ENCODE data around the gene AMPD3. TPM values are rescaled to one million over a fixed set of nuclear protein-coding genes. Genes with fewer than 3 reads are reported as not detected.

Gene AMPD3
- total RNA-seq, 2 donors from 2014 or later, result 7.9 to 9.7 TPM

- no peak overlapping the region for H3K27ac ChIP-seq
- no peaks in the 10 kb centered on the region for H3K4me1 ChIP-seq
- H3K4me3 ChIP-seq, result no peak overlapping the region
- H3K27me3 ChIP-seq, result no peaks in the 10 kb centered on the region
- no peak for DNase-seq
- H3K9me3 ChIP-seq, result no peaks in the 10 kb centered on the region
- H3K9ac ChIP-seq (ENCODE audit: low read depth in 2 of 2, low read length in 2 of 2), result no peak overlapping the region
- intact Hi-C loops (cut with DNase I), result no loop called here
- H3K36me3 ChIP-seq, result no peaks in the 10 kb centered on the region
- TF ChIP-seq, protein P1, sequence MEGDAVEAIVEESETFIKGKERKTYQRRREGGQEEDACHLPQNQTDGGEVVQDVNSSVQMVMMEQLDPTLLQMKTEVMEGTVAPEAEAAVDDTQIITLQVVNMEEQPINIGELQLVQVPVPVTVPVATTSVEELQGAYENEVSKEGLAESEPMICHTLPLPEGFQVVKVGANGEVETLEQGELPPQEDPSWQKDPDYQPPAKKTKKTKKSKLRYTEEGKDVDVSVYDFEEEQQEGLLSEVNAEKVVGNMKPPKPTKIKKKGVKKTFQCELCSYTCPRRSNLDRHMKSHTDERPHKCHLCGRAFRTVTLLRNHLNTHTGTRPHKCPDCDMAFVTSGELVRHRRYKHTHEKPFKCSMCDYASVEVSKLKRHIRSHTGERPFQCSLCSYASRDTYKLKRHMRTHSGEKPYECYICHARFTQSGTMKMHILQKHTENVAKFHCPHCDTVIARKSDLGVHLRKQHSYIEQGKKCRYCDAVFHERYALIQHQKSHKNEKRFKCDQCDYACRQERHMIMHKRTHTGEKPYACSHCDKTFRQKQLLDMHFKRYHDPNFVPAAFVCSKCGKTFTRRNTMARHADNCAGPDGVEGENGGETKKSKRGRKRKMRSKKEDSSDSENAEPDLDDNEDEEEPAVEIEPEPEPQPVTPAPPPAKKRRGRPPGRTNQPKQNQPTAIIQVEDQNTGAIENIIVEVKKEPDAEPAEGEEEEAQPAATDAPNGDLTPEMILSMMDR (IDR thresholded peaks at IDR 0.05), result no peak
Observed at GRCh38 chr11:10502770-10503169, 47.7 kb downstream of the AMPD3 start.

- no peak for DNase-seq
- H3K27me3 ChIP-seq, result no peaks in the 10 kb centered on the region
- TF ChIP-seq, protein P1 (IDR thresholded peaks at IDR 0.05), result no peak
- no peaks in the 10 kb centered on the region for H3K36me3 ChIP-seq
- no peak overlapping the region for H3K27ac ChIP-seq
- intact Hi-C loops (cut with DNase I), result no loop called here
- no peak overlapping the region for H3K9ac ChIP-seq (ENCODE audit: low read depth in 2 of 2, low read length in 2 of 2)
- no peaks in the 10 kb centered on the region for H3K4me1 ChIP-seq
- no peaks in the 10 kb centered on the region for H3K9me3 ChIP-seq
- no peak overlapping the region for H3K4me3 ChIP-seq
Observed at GRCh38 chr11:10503221-10503620, 48.2 kb downstream of the AMPD3 start.

DNA sequence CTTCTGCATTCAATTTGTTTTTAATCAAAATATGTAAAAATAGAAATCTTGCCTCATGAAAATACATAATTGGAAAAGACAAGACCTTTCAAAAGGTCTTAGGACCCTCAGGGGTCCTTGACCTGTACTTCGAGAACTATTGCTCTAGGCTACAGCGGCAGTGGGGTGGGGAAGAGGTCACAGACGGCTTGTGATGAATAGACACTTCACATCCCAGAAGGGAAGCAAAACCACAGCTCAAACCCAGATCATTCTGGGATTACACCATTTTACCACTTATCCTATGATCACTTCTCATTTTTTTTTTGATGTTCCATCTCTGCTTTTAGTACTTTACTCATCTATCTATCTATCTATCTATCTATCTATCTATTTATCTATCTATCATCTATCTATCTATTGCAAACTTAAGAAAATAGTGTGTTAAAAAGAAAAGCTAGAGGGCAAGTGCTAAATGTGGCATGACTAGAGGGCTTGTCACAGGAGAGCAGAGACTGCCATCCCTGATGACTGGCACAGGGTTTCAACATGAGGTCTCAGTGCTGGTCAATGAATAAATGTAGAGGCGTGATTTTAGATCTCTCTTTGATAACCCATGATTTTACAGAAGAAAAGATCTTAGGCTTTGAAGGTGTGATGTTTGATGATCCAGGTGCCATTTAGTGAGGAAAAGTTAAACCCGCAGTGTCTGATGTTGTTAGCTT lies 48.9 kb downstream of the AMPD3 start:
- no peaks in the 10 kb centered on the region for H3K9me3 ChIP-seq
- H3K36me3 ChIP-seq, result no peaks in the 10 kb centered on the region
- H3K27me3 ChIP-seq, result no peaks in the 10 kb centered on the region
- no peaks in the 10 kb centered on the region for H3K4me1 ChIP-seq
- intact Hi-C loops (cut with DNase I), result no loop called here
- H3K27ac ChIP-seq, result no peak overlapping the region
- H3K9ac ChIP-seq (ENCODE audit: low read depth in 2 of 2, low read length in 2 of 2), result no peak overlapping the region
- TF ChIP-seq, protein P1 (IDR thresholded peaks at IDR 0.05), result no peak
- H3K4me3 ChIP-seq, result no peak overlapping the region
- DNase-seq, result no peak

DNA sequence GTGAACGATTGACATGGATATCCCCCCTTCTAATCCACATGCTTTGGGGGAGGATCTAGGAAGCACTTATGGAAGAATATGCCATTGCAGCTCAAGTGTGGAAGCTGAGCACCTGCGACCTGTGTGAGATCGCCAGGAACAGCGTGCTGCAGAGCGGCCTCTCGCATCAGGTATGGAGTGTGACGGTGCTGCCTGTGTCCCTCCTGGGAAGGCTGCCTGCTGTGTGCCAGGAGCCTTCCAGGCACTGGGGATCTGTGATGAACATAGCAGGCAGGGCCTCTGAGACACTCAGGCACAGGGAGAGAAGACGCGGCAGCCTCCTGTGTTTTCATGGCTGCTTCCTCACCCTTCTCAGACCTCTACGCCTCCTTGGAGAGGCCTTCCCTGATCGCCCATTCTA lies 49.4 kb downstream of the AMPD3 start:
- intact Hi-C loops (cut with DNase I), result no loop called here
- Histone ChIP-seq H3K36me3 (no peaks in the 10 kb centered on the region), H3K9me3 (no peaks in the 10 kb centered on the region), H3K27ac (no peak overlapping the region), H3K27me3 (no peaks in the 10 kb centered on the region), H3K4me1 (no peaks in the 10 kb centered on the region), H3K9ac (ENCODE audit: low read depth in 2 of 2, low read length in 2 of 2) (no peak overlapping the region), H3K4me3 (no peak overlapping the region)
- TF ChIP-seq, protein P1 (IDR thresholded peaks at IDR 0.05), result no peak
- DNase-seq, result no peak

- Histone ChIP-seq H3K9ac (ENCODE audit: low read depth in 2 of 2, low read length in 2 of 2) (no peak overlapping the region), H3K9me3 (no peaks in the 10 kb centered on the region), H3K4me1 (no peaks in the 10 kb centered on the region), H3K27ac (no peak overlapping the region), H3K27me3 (no peaks in the 10 kb centered on the region), H3K36me3 (no peaks in the 10 kb centered on the region), H3K4me3 (no peak overlapping the region)
- DNase-seq, result no peak
- TF ChIP-seq, protein P1 (IDR thresholded peaks at IDR 0.05), result no peak
- intact Hi-C loops (cut with DNase I), result no loop called here
Observed at GRCh38 chr11:10505278-10506007, 50.4 kb downstream of the AMPD3 start.
